ENCODE measurements around the gene B4GALT2.

B4GALT2 gene

DNA sequence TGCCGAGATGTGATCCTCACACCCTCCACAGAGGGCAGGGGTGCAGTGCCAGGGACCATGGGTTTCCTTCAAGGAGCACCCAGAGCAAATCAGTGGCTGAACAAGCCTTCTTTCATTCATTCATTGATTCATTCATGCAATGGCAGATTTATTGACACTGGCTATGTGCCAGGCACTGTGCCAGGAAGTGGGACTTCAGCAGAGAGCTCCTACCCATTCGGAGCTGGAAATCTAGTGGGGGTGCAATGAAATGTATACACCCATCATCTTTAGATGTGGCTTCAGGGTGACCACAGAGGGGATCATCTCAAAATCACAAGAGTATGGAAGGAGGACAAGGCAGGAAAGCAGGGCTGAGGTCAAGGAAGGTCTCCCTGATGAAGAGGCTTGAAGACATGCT, 33.4 kb downstream of the B4GALT2 start:
- no peak overlapping the region for H3K4me3 ChIP-seq (ENCODE audit: low read depth, low read length)
- no peak for DNase-seq (ENCODE audit: low read depth)
- TF ChIP-seq, protein P1, sequence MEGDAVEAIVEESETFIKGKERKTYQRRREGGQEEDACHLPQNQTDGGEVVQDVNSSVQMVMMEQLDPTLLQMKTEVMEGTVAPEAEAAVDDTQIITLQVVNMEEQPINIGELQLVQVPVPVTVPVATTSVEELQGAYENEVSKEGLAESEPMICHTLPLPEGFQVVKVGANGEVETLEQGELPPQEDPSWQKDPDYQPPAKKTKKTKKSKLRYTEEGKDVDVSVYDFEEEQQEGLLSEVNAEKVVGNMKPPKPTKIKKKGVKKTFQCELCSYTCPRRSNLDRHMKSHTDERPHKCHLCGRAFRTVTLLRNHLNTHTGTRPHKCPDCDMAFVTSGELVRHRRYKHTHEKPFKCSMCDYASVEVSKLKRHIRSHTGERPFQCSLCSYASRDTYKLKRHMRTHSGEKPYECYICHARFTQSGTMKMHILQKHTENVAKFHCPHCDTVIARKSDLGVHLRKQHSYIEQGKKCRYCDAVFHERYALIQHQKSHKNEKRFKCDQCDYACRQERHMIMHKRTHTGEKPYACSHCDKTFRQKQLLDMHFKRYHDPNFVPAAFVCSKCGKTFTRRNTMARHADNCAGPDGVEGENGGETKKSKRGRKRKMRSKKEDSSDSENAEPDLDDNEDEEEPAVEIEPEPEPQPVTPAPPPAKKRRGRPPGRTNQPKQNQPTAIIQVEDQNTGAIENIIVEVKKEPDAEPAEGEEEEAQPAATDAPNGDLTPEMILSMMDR (IDR thresholded peaks at IDR 0.05; ENCODE audit: low read depth, low read length, missing control alignments): no peak

DNA sequence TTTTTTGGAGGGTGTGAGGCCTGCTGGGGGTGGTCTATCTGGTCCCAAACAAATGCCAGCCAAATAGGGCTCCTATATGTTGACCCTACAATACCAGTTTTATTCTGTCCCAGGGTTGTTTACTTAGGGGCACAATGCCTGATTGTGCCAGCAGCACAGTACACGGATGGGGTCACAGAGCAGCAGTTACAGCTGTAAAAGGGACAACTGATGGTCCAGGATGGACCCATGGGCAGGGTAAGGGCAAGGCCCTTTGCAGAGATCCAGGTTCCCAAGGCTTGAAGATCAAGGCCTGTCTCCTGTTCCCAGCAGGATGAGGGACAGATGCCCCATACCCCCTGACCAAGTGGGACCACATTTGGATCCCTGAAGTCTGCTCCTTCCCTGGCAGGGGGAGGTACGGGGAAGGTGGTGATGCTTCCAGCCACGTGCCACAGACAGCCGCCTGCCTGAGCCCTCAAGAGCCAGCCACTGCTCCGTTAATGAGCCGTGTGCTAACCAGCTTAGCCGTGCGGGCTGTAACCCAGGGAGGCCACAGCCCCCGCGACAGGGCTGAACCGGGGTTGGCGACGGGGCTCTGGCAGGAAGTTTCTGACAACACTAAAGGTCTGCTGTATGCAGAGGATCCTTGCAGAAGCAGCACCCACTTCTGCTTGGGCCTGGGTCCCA, 34.1 kb downstream of the B4GALT2 start:
- TF ChIP-seq, protein P1 (IDR thresholded peaks at IDR 0.05; ENCODE audit: low read depth, low read length, missing control alignments): no peak
- H3K4me3 ChIP-seq (ENCODE audit: low read depth, low read length): no peak overlapping the region
- DNase-seq (ENCODE audit: low read depth): no peak

DNA sequence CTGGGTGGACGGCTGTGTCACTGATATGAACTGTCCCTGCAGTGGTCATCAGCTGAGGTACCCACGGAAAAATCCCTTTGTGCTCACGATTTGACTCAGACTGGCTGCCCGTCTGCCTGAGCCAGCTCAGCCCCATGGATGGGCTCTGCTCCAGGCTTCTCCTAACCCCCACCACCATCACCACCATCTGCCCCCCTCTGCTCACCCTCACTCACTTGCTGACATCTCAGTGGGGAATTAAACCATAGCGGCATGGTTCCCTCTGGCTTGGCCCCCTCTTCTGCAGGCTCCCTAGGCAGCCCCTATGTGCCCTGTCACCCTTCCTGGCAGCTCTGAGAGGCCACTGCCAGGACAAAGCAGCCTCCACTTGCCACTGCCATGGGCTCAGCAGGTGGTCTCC, 34.9 kb downstream of the B4GALT2 start:
- TF ChIP-seq, protein P1 (IDR thresholded peaks at IDR 0.05; ENCODE audit: low read depth, low read length, missing control alignments): no peak
- DNase-seq (ENCODE audit: low read depth): no peak
- H3K4me3 ChIP-seq (ENCODE audit: low read depth, low read length): no peak overlapping the region

GRCh38 chr1:44014365-44015104, 35.5 kb downstream of the B4GALT2 start:
- no peak for DNase-seq (ENCODE audit: low read depth)
- TF ChIP-seq, protein P1 (IDR thresholded peaks at IDR 0.05; ENCODE audit: low read depth, low read length, missing control alignments): no peak

DNA sequence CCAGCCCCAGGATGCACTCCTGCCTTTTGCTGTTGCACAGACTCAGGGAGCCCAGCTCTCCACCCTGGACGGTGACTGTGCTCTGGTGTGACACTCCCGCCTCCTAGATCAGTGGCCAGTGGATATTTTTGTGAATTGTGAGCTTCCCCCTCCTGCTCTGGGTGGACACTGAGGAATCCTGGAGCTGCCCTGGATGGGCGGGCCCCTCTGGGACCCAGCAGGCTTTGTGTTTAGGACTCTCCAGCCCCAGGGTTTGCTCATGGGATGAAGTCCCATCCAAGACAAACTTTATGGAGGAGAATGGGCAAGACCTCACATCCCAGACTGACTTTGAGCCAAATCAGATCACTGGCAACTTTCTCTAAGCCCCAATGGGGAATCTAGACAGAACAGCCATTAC, 36.2 kb downstream of the B4GALT2 start:
- no peak overlapping the region for H3K4me3 ChIP-seq (ENCODE audit: low read depth, low read length)
- DNase-seq (ENCODE audit: low read depth): no peak
- TF ChIP-seq, protein P1 (IDR thresholded peaks at IDR 0.05; ENCODE audit: low read depth, low read length, missing control alignments): no peak

More at GRCh38 chr1:44014365-44015104, 35.5 kb downstream of the B4GALT2 start:
- no peak overlapping the region for H3K4me3 ChIP-seq (ENCODE audit: low read depth, low read length)

DNA sequence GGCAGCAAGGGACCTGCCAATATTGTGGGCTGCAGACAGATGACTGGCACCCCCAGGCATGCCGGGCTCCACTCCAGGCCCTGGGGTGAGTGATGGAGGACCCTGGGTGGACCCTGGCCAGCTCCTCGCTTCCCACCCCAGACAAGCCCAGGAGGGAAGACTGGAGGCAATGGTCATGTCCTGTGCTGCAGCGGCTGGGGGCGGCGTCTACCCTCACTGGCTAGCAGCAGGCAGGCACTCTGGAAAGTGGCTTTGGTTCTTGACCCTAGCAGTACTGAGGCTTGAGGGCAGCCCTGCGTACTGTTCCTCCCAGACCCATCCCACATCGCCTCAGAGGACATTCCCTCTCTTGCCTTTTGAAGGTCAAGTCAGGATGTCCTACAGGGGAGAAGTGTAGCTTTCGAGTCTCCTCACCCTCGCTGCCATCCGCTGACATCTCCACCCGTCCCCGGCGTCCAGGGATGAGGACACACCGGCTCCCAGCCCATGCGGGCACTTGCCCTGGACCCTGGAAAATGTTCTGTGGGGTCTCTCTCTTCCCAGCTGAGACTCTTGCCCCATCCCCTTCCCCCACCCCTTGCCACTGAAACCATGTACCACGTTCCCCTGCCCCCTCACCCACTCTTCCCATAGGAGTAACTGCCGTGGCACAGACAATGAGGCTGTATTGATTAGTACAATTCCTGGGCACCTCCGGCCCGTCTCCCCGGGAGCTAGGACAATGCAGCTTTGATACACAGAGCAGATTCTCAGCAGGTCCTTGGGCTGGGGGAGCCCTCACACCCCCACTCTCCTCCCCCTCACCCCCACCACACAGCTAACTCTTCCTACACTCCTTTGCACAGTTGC, 37.3 kb downstream of the B4GALT2 start:
- DNase-seq (ENCODE audit: low read depth): no peak
- TF ChIP-seq, protein P1 (IDR thresholded peaks at IDR 0.05; ENCODE audit: low read depth, low read length, missing control alignments): no peak

More for the DNA sequence above, 37.3 kb downstream of the B4GALT2 start:
- H3K4me3 ChIP-seq (ENCODE audit: low read depth, low read length): no peak overlapping the region

All from GM12864 (cell line).